HepG2 (cell line): ENCODE data around the gene LLGL2. TPM values are rescaled to one million over a fixed set of nuclear protein-coding genes. Genes with fewer than 3 reads are reported as not detected.
A peak's percentile ranks its signal among the peaks of the same experiment; 100 is the strongest.

Experiments
- CC2D1A ChIP-seq: sonication (generic); formaldehyde crosslinking; IDR thresholded peaks from 2 replicates; pipeline ENCODE4 v1.8.1; 2023; ENCODE audit warnings: mild to moderate bottlenecking, missing genetic modification reagents
- HDAC1 ChIP-seq: sonication (generic); formaldehyde crosslinking; IDR thresholded peaks from 2 replicates; pipeline ENCODE4 v1.5.1; 2020; ENCODE audit warnings: mild to moderate bottlenecking, missing genetic modification reagents
- HMG20A ChIP-seq: IDR thresholded peaks from 2 replicates; pipeline ENCODE4 v1.6.1; 2016; ENCODE audit warnings: borderline replicate concordance
- HNRNPUL1 ChIP-seq: fragments of 200-400 bp; formaldehyde crosslinking; IDR thresholded peaks from 2 replicates; pipeline ENCODE4 v1.6.1; 2017; ENCODE audit warnings: low read depth, mild to moderate bottlenecking, low read length, moderate library complexity
- HOXA7 ChIP-seq: sonication (generic); formaldehyde crosslinking; IDR thresholded peaks from 2 replicates; pipeline ENCODE4 v1.8.1; 2022; ENCODE audit warnings: mild to moderate bottlenecking, missing genetic modification reagents, moderate library complexity
- PCBP1 ChIP-seq: fragments of 200-400 bp; formaldehyde crosslinking; IDR thresholded peaks from 2 replicates; pipeline ENCODE4 v1.6.1; 2017; ENCODE audit warnings: mild to moderate bottlenecking, low read depth, low read length, borderline replicate concordance
- SIX1 ChIP-seq: sonication (generic); formaldehyde crosslinking; IDR thresholded peaks from 2 replicates; pipeline ENCODE4 v1.4.0; 2020; ENCODE audit warnings: missing genetic modification reagents, borderline replicate concordance
- SRSF4 ChIP-seq: fragments of 200-400 bp; formaldehyde crosslinking; IDR thresholded peaks from one replicate; pipeline ENCODE4 v1.6.1; 2018; ENCODE audit warnings: mild to moderate bottlenecking, low read depth, low read length, moderate library complexity; ENCODE audit not compliant: poor library complexity, severe bottlenecking
- TBL1XR1 ChIP-seq: fragments of 150-350 bp; IDR thresholded peaks from 2 replicates; pipeline ENCODE4 v1.6.1; 2014; ENCODE audit warnings: borderline replicate concordance, low read length; ENCODE audit not compliant: partially characterized antibody
- TBX3 ChIP-seq: fragments of 450-650 bp; IDR thresholded peaks from 2 replicates; pipeline ENCODE4 v1.6.1; 2017; ENCODE audit warnings: antibody characterized with exemption, mild to moderate bottlenecking, inconsistent platforms, borderline replicate concordance
- WIZ ChIP-seq: sonication (generic); formaldehyde crosslinking; IDR thresholded peaks from 2 replicates; pipeline ENCODE4 v1.5.1; 2020; ENCODE audit warnings: mild to moderate bottlenecking, missing genetic modification reagents
- ZNF326 ChIP-seq: sonication (generic); formaldehyde crosslinking; IDR thresholded peaks from 2 replicates; pipeline ENCODE4 v1.4.0; 2020; ENCODE audit warnings: missing genetic modification reagents, borderline replicate concordance
- ZNF33A ChIP-seq: sonication (generic); formaldehyde crosslinking; IDR thresholded peaks from 2 replicates; pipeline ENCODE4 v1.5.1; 2020; ENCODE audit warnings: missing genetic modification reagents, mild to moderate bottlenecking, moderate library complexity, borderline replicate concordance
- ZNF350 ChIP-seq: sonication (generic); formaldehyde crosslinking; IDR thresholded peaks from 2 replicates; pipeline ENCODE4 v1.4.0; 2020; ENCODE audit warnings: mild to moderate bottlenecking, low read depth, missing genetic modification reagents, borderline replicate concordance
- ZNF567 ChIP-seq: sonication (generic); formaldehyde crosslinking; IDR thresholded peaks from 2 replicates; pipeline ENCODE4 v1.8.1; 2023; ENCODE audit warnings: mild to moderate bottlenecking, missing genetic modification reagents, borderline replicate concordance
- ZNF629 ChIP-seq: sonication (generic); formaldehyde crosslinking; conservative IDR thresholded peaks from 2 replicates; pipeline ENCODE4 v1.5.0; 2020; ENCODE audit warnings: missing genetic modification reagents
- polyA plus RNA-seq, 8 experiments: library from polyadenylated mRNA; depleted of rRNA in 3 of 8; stranded (reverse) in 7 of 8; unstranded in 1 of 8; fragments of >200 nt; fragmentation: Illumina TruSeq in 4 of 8; extraction: Trizol in 4 of 8; gene quantifications; 2 replicates each; pipeline versions ENCODE4 v1.2.1 to v1.2.3, GENCODE V29; 2011 to 2016; ENCODE audit warnings: low read depth in 4 of 8, missing spikeins in 1 of 8, mixed read lengths in 1 of 8; ENCODE audit not compliant: insufficient read depth in 1 of 8
- total RNA-seq, 5 experiments: library from RNA; depleted of rRNA; stranded (reverse); fragments of >200 nt; fragmentation: Illumina TruSeq; extraction: Trizol; gene quantifications; 2 replicates each; pipeline ENCODE4 v1.2.3, GENCODE V29; 2016; ENCODE audit warnings: low read depth in 1 of 5
- TF ChIP-seq, protein P1 (sequence below): sonication (generic); formaldehyde crosslinking; IDR thresholded peaks from 2 replicates; pipeline ENCODE4 v1.5.0; 2020; ENCODE audit warnings: mild to moderate bottlenecking, missing genetic modification reagents
- TF ChIP-seq, protein P2 (sequence below): sonication (generic); formaldehyde crosslinking; conservative IDR thresholded peaks from 2 replicates; pipeline ENCODE4 v1.4.0; 2020; ENCODE audit warnings: missing genetic modification reagents
- TF ChIP-seq, protein P3 (sequence below): sonication (generic); formaldehyde crosslinking; IDR thresholded peaks from 2 replicates; pipeline ENCODE4 v1.4.0; 2020; ENCODE audit warnings: missing genetic modification reagents, borderline replicate concordance
- TF ChIP-seq, protein P4 (sequence below): IDR thresholded peaks from 2 replicates; pipeline ENCODE4 v1.6.1; 2016; ENCODE audit warnings: missing biosample characterization, missing genetic modification reagents, low read depth
- TF ChIP-seq, protein P5 (sequence below): IDR thresholded peaks from 2 replicates; pipeline ENCODE4 v1.6.1; 2012; ENCODE audit warnings: inconsistent platforms

Gene LLGL2
- total and polyA plus RNA-seq, 2 of the 13 experiments (the other 11 are each of a cell fraction or from before 2014, with no cell fraction given): 83.0 to 86.7 TPM

DNA sequence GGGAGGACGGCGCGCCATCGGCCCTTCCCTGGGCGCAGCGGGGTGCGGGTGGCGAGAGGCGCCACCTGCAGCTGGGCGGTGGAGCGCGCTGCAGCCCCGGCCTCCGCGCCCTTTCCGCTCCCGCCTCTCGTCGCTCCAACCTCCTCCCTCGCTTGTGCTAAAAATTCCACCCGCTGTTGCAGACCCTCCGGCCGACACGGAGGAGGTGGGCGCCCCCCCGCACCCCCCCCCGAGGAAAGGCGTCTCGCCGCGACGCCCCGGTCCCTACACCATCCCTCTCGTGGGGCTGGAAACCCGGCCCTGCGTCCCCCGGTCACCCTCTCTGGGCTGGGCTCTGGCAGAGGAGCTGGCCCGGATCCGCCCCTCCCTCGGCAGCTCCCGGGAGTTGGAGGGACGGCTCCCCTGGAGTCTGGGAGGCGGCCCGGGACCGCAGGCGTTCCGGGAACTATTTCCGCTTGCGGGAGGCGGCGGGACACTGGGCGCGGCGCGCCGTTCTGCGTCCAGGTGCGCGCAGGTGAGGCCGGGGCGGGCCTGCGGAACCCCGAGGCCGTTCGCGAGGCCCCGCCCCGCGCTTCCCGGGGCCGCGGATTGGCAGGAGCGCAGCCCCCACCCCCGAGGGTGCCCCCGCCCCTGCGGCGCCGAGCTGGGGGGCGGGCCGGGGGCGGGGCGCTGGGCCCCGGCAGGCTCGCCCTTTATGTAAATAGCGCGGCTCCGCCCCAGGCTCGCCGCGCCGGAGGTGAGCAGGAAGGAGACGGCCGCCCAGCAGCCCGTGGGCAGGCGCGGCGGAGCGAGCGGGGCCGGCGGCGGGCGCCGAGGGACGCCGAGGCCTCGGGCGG lies at the start of gene LLGL2 (continued):
- TF ChIP-seq, protein P1, sequence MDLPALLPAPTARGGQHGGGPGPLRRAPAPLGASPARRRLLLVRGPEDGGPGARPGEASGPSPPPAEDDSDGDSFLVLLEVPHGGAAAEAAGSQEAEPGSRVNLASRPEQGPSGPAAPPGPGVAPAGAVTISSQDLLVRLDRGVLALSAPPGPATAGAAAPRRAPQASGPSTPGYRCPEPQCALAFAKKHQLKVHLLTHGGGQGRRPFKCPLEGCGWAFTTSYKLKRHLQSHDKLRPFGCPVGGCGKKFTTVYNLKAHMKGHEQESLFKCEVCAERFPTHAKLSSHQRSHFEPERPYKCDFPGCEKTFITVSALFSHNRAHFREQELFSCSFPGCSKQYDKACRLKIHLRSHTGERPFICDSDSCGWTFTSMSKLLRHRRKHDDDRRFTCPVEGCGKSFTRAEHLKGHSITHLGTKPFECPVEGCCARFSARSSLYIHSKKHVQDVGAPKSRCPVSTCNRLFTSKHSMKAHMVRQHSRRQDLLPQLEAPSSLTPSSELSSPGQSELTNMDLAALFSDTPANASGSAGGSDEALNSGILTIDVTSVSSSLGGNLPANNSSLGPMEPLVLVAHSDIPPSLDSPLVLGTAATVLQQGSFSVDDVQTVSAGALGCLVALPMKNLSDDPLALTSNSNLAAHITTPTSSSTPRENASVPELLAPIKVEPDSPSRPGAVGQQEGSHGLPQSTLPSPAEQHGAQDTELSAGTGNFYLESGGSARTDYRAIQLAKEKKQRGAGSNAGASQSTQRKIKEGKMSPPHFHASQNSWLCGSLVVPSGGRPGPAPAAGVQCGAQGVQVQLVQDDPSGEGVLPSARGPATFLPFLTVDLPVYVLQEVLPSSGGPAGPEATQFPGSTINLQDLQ (CRISPR knock-in tag): no peak; the same call in 1 of the 2 replicates
- TF ChIP-seq, protein P2, sequence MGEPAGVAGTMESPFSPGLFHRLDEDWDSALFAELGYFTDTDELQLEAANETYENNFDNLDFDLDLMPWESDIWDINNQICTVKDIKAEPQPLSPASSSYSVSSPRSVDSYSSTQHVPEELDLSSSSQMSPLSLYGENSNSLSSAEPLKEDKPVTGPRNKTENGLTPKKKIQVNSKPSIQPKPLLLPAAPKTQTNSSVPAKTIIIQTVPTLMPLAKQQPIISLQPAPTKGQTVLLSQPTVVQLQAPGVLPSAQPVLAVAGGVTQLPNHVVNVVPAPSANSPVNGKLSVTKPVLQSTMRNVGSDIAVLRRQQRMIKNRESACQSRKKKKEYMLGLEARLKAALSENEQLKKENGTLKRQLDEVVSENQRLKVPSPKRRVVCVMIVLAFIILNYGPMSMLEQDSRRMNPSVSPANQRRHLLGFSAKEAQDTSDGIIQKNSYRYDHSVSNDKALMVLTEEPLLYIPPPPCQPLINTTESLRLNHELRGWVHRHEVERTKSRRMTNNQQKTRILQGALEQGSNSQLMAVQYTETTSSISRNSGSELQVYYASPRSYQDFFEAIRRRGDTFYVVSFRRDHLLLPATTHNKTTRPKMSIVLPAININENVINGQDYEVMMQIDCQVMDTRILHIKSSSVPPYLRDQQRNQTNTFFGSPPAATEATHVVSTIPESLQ: no peak
- TF ChIP-seq HDAC1 (CRISPR knock-in tag): peak; percentile 76
- TF ChIP-seq, protein P3, sequence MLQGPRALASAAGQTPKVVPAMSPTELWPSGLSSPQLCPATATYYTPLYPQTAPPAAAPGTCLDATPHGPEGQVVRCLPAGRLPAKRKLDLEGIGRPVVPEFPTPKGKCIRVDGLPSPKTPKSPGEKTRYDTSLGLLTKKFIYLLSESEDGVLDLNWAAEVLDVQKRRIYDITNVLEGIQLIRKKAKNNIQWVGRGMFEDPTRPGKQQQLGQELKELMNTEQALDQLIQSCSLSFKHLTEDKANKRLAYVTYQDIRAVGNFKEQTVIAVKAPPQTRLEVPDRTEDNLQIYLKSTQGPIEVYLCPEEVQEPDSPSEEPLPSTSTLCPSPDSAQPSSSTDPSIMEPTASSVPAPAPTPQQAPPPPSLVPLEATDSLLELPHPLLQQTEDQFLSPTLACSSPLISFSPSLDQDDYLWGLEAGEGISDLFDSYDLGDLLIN: 0 out of 2 replicates have a peak, but pooled peaks have one; percentile 53
- peak; percentile 19; the same call in 1 of the 2 replicates for TF ChIP-seq HMG20A
- no peak for TF ChIP-seq SIX1 (CRISPR knock-in tag)
- TF ChIP-seq ZNF350 (CRISPR knock-in tag): peak; percentile 72
- no peak for TF ChIP-seq WIZ
- TF ChIP-seq ZNF567 (CRISPR knock-in tag): no peak
- TF ChIP-seq, protein P4, sequence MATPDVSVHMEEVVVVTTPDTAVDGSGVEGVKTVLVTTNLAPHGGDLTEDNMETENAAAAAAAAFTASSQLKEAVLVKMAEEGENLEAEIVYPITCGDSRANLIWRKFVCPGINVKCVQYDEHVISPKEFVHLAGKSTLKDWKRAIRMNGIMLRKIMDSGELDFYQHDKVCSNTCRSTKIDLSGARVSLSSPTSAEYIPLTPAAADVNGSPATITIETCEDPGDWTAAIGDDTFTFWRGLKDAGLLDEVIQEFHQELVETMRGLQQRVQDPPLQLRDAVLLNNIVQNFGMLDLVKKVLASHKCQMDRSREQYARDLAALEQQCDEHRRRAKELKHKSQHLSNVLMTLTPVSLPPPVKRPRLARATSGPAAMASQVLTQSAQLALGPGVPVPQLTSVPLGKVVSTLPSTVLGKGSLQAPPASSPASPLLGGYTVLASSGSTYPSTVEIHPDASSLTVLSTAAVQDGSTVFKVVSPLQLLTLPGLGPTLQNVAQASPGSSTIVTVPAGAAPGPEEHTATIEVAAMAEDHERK (CRISPR knock-in tag): no peak; the same call in 1 of the 2 replicates
- TF ChIP-seq HOXA7: no peak
- TF ChIP-seq ZNF629 (CRISPR knock-in tag): peak; percentile 32; the same call in 1 of the 2 replicates
- TF ChIP-seq, protein P5, sequence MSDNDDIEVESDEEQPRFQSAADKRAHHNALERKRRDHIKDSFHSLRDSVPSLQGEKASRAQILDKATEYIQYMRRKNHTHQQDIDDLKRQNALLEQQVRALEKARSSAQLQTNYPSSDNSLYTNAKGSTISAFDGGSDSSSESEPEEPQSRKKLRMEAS: peak; percentile 71; the same call in 1 of the 2 replicates
- no peak for TF ChIP-seq TBL1XR1
- no peak for TF ChIP-seq PCBP1
- no peak for TF ChIP-seq ZNF326 (CRISPR knock-in tag)
- TF ChIP-seq HNRNPUL1: no peak
- TF ChIP-seq CC2D1A (CRISPR knock-in tag): no peak
- TF ChIP-seq ZNF33A (CRISPR knock-in tag): no peak
- no peak for TF ChIP-seq SRSF4
- 0 out of 2 replicates have a peak, but pooled peaks have one; percentile 10 for TF ChIP-seq TBX3
